Osteocyte (in vitro differentiated cells): ENCODE data around the gene ZNF274. TPM values are rescaled to one million over a fixed set of nuclear protein-coding genes. Genes with fewer than 3 reads are reported as not detected.
"Not testable (repeated sequence)": the region's sequence is repeated elsewhere in the genome, so short reads cannot be mapped to it uniquely, and the experiment has no call there.

Source experiments
- DNase-seq: peaks from one replicate; pipeline ENCODE4 v3.0.0; 2021; ENCODE audit warnings: mixed read lengths; ENCODE audit not compliant: unreplicated experiment; ENCODE audit errors: extremely low spot score
- H3K27ac Mint-ChIP-seq: one replicate; pipeline ENCODE4 v1.8.0; 2021; ENCODE audit warnings: mild to moderate bottlenecking, mixed read lengths; ENCODE audit not compliant: unreplicated experiment
- H3K27me3 Mint-ChIP-seq: one replicate; pipeline ENCODE4 v1.8.0; 2021; ENCODE audit warnings: mixed read lengths; ENCODE audit not compliant: unreplicated experiment
- H3K36me3 Mint-ChIP-seq: one replicate; pipeline ENCODE4 v1.8.0; 2021; ENCODE audit warnings: mixed read lengths; ENCODE audit not compliant: unreplicated experiment
- H3K4me1 Mint-ChIP-seq: one replicate; pipeline ENCODE4 v1.8.0; 2021; ENCODE audit warnings: mixed read lengths; ENCODE audit not compliant: unreplicated experiment
- H3K4me3 Mint-ChIP-seq: one replicate; pipeline ENCODE4 v1.8.0; 2021; ENCODE audit warnings: mild to moderate bottlenecking, moderate library complexity, mixed read lengths; ENCODE audit not compliant: unreplicated experiment
- H3K9me3 Mint-ChIP-seq: one replicate; pipeline ENCODE4 v1.8.0; 2021; ENCODE audit warnings: mixed read lengths; ENCODE audit not compliant: unreplicated experiment
- CTCF ChIP-seq: fragments of 200-600 bp; sonication (generic); IDR thresholded peaks from 2 replicates; pipeline ENCODE4 v1.5.0; 2021; ENCODE audit warnings: antibody characterized with exemption, mild to moderate bottlenecking, moderate library complexity
- total RNA-seq: library from RNA; stranded (reverse); gene quantifications from 2 replicates; pipeline ENCODE4 v1.2.1, GENCODE V29; 2021

The ZNF274 gene
- total RNA-seq, 1 donor from 2014 or later = 14.6 TPM

GRCh38 chr19:58252102-58252685, 69.3 kb downstream of the ZNF274 start:
- DNase-seq = no peak
- Mint-ChIP-seq H3K4me3 (no peak overlapping the region), H3K27me3 (no peaks in the 10 kb centered on the region), H3K9me3 (peaks cover 27% of the 10 kb centered on the region), H3K36me3 (peaks cover 92% of the 10 kb centered on the region), H3K27ac (no peak overlapping the region), H3K4me1 (no peaks in the 10 kb centered on the region)
- no peak for TF ChIP-seq CTCF

GRCh38 chr19:58258259-58258658, 75.4 kb downstream of the ZNF274 start:
- peaks cover 38% of the 10 kb centered on the region for H3K9me3 Mint-ChIP-seq
- H3K27me3 Mint-ChIP-seq, H3K27ac Mint-ChIP-seq, H3K4me1 Mint-ChIP-seq, H3K4me3 Mint-ChIP-seq, DNase-seq: not testable (repeated sequence)
- H3K36me3 Mint-ChIP-seq = peaks cover 93% of the 10 kb centered on the region

DNA sequence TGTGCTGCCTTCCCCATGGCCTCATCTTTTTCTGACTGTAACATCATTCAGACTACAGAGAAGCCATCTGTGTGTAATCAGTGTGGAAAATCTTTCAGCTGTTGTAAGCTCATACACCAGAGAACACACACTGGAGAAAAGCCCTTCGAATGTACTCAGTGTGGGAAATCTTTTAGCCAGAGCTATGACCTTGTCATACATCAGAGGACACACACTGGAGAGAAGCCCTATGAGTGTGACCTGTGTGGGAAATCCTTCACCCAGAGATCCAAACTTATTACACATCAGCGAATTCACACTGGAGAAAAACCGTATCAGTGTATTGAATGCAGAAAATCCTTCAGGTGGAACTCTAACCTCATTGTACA, 78.7 kb downstream of the ZNF274 start:
- H3K27me3 Mint-ChIP-seq = no peaks in the 10 kb centered on the region
- no peak overlapping the region for H3K27ac Mint-ChIP-seq
- peaks cover 25% of the 10 kb centered on the region for H3K9me3 Mint-ChIP-seq
- no peak for TF ChIP-seq CTCF
- H3K36me3 Mint-ChIP-seq = peaks cover 81% of the 10 kb centered on the region
- DNase-seq = no peak
- no peak overlapping the region for H3K4me3 Mint-ChIP-seq
- no peaks in the 10 kb centered on the region for H3K4me1 Mint-ChIP-seq

DNA sequence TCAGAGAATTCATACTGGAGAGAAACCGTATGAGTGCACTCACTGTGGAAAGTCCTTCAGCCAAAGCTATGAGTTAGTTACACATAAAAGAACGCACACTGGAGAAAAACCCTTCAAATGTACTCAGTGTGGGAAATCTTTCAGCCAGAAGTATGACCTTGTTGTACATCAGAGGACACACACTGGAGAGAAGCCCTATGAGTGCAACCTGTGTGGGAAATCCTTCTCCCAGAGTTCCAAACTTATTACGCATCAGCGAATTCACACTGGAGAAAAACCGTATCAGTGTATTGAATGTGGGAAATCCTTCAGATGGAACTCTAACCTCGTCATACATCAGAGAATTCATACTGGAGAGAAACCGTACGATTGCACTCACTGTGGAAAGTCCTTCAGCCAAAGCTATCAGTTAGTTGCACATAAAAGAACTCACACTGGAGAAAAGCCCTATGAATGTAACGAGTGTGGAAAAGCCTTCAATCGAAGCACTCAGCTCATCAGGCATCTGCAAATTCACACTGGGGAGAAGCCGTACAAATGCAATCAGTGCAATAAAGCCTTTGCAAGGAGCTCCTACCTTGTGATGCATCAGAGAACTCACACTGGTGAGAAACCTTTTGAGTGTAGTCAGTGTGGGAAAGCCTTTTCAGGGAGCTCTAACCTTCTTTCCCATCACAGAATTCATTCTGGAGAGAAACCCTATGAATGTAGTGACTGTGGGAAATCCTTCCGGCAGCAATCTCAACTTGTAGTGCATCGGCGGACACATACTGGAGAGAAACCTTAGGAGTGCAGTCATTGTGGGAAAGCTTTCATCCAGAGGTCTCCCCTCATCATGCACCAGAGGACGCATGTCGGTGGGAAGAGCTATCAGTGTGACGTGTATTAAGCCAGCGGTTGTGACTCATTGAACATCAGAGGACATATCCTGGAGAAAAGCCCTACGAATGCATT, 79.4 kb downstream of the ZNF274 start:
- Mint-ChIP-seq H3K4me3 (no peak overlapping the region), H3K27ac (no peak overlapping the region), H3K4me1 (no peaks in the 10 kb centered on the region), H3K27me3 (no peaks in the 10 kb centered on the region), H3K9me3 (peaks cover 24% of the 10 kb centered on the region), H3K36me3 (peaks cover 78% of the 10 kb centered on the region)
- TF ChIP-seq CTCF = no peak
- no peak for DNase-seq

- no peak for DNase-seq
- Mint-ChIP-seq H3K36me3 (peaks cover 71% of the 10 kb centered on the region), H3K4me1 (no peaks in the 10 kb centered on the region), H3K4me3 (no peak overlapping the region), H3K27me3 (no peaks in the 10 kb centered on the region), H3K27ac (no peak overlapping the region), H3K9me3 (peaks cover 17% of the 10 kb centered on the region)
- no peak for TF ChIP-seq CTCF
Measured at GRCh38 chr19:58262922-58263296, 80.0 kb downstream of the ZNF274 start.

Other genes starting within 250 kb of the ZNF274 start
- 12.0 and 12.3 TPM in 2 replicates for gene ZNF418, start 247.7 kb upstream of the ZNF274 start, total RNA-seq
- 6.0 and 6.3 TPM in 2 replicates for gene ZNF256, start 235.4 kb upstream of the ZNF274 start, total RNA-seq
- 1.4 and 1.8 TPM in 2 replicates for gene C19orf18, start 208.5 kb upstream of the ZNF274 start, total RNA-seq
- gene ZNF606, start 180.2 kb upstream of the ZNF274 start, total RNA-seq = 17.5 and 22.0 TPM in 2 replicates
- 0.57 TPM in 1 of 2 replicates, not detected in the other for gene ZSCAN1, start 149.0 kb upstream of the ZNF274 start, total RNA-seq
- 5.5 and 5.9 TPM in 2 replicates for gene ZNF135, start 123.8 kb upstream of the ZNF274 start, total RNA-seq
- 47.2 and 50.7 TPM in 2 replicates for gene ZSCAN18, start 84.8 kb upstream of the ZNF274 start, total RNA-seq
- gene ZNF329, start 32.3 kb upstream of the ZNF274 start, total RNA-seq = 10.0 and 10.3 TPM in 2 replicates
- 25.2 and 25.7 TPM in 2 replicates for gene ZNF544, start 45.9 kb downstream of the ZNF274 start, total RNA-seq
- 10.7 and 10.9 TPM in 2 replicates for gene ZNF8, start 95.9 kb downstream of the ZNF274 start, total RNA-seq
- 28.7 and 36.2 TPM in 2 replicates for gene ERVK3-1, start 122.3 kb downstream of the ZNF274 start, total RNA-seq
- 3.7 and 4.1 TPM in 2 replicates for gene ZSCAN22, start 143.9 kb downstream of the ZNF274 start, total RNA-seq
- gene A1BG, start 170.4 kb downstream of the ZNF274 start, total RNA-seq = 39.8 and 40.0 TPM in 2 replicates
- 1.4 and 2.7 TPM in 2 replicates for gene ZNF497, start 179.7 kb downstream of the ZNF274 start, total RNA-seq
- gene ZNF837, start 198.0 kb downstream of the ZNF274 start, total RNA-seq = 2.5 and 3.0 TPM in 2 replicates
- gene RPS5, start 204.2 kb downstream of the ZNF274 start, total RNA-seq = 933 and 942 TPM in 2 replicates
- gene RNF225, start 212.6 kb downstream of the ZNF274 start, total RNA-seq = not detected in 2 replicates
- 11.8 and 12.1 TPM in 2 replicates for gene ZNF584, start 225.6 kb downstream of the ZNF274 start, total RNA-seq